Ovary (tissue), 3 donors: ENCODE measurements around the gene PIGU.

Experiments used
- CTCF ChIP-seq, 3 donors: fragments of 450-650 bp in 2 of 3; fragments of 200-600 bp in 1 of 3; IDR thresholded peaks; one replicate each; pipeline versions ENCODE4 v1.5.1 to v1.8.0; 2016 to 2022; ENCODE audit warnings: antibody characterized with exemption in 3 of 3, mild to moderate bottlenecking in 1 of 3
- EP300 ChIP-seq: sonication (generic); formaldehyde crosslinking; IDR thresholded peaks from one replicate; pipeline ENCODE4 v1.6.1; 2017; ENCODE audit warnings: antibody characterized with exemption
- POLR2A ChIP-seq: fragments of 450-650 bp; IDR thresholded peaks from one replicate; pipeline ENCODE4 v1.6.1; 2017; ENCODE audit warnings: antibody characterized with exemption, mild to moderate bottlenecking, moderate library complexity
- donor health status: DM: no; HTN: no; CAD: no.

GRCh38 chr20:34638532-34638931 lies 38.4 kb downstream of the PIGU start:
- no peak for TF ChIP-seq CTCF (IDR thresholded peaks at IDR 0.05)
- TF ChIP-seq POLR2A: no peak
- no peak for TF ChIP-seq EP300
